ENCODE data around the gene RAB8A.
A peak's percentile ranks its signal among the peaks of the same experiment; 100 is the strongest.

The RAB8A gene

GRCh38 chr19:16111160-16111908 is at the start of gene RAB8A:
Gene RAB8A (plus strand): TSS chr19:16111889. CDS start chr19:16111902, 13 bp downstream.
- DNase-seq, result peak; percentile 99

DNA sequence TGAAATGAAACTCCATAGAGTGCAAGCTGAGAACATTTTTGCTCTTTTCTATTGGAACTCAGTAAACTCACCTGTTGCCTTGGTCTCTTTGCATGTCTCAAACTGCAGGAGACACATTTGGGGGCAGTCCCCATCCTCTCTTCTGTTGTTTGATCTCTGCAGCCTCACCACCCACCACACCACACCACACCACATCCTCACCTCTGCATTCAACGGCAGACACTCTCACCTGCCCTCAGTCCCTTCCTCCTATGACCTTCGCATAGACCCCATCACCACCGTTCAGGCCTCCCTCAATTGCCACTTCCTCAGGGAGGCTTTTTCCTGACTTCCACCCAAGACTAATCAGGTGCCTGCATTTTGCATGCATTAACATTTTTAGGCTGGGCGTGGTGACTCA is 49.7 kb upstream of the RAB8A start:
- DNase-seq, result no peak

- DNase-seq, result peak; percentile 74
Observed at GRCh38 chr19:16062789-16063188, 48.9 kb upstream of the RAB8A start.

- DNase-seq, result no peak
Observed at GRCh38 chr19:16064209-16064889, 47.3 kb upstream of the RAB8A start.

GRCh38 chr19:16066611-16067104 is 45.0 kb upstream of the RAB8A start:
- DNase-seq, result peak; percentile 78

GRCh38 chr19:16067205-16067938 is 44.3 kb upstream of the RAB8A start:
- DNase-seq, result no peak

DNA sequence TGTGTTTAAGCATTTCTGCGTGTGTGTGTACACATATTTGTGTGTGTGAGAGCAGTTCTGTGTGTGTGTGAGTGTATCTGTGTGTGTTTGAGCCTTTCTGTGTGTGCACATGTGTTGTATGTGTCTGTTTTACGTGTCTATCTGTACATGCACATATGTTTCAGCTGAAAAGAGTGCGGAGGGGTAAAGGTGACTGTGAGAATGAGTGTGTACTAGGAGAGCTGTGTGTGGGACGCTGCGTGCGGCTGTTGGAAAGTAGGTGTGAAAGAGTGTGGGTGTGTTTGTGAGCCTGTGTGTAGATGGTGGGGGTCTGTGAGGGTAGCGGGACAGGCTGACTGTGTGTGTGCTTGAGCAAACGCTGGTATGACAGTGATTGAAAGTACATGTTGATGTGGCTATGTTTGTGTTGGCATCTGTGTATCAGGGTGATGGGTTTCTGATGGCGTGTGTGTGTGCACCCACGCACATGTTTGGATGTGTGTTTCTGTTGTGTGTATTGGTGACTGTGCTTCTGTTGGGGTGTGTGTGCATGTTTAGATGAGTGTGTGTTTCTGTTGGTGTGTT is 42.9 kb upstream of the RAB8A start:
- no peak for DNase-seq

DNA sequence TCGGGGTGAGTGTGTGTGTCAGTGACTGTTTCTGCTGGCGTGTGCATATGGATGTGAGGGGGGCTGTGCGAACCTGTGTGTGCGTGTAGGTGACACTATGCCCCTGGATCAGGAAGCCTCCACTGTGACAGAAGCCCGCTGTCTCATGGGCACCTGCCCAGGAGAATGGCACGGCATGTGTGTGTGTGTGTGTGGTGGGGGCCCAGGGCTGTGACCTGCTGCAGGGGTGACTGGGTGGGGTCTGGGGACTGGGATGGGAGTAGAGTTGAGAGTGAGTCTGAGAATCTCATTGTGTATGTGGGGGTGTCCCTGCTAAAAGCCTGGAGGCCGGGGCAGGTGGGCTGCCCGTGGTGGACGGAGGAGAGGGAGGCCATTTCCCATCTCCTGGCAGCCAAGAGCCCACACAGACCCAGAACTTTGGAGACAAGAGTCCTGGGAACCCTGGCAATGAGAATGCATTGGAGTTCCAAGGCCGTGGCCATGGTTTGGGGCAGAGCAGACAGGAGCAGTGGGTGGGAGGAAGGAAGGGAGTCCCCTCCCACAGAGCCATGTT is 41.8 kb upstream of the RAB8A start:
- DNase-seq, result no peak

DNA sequence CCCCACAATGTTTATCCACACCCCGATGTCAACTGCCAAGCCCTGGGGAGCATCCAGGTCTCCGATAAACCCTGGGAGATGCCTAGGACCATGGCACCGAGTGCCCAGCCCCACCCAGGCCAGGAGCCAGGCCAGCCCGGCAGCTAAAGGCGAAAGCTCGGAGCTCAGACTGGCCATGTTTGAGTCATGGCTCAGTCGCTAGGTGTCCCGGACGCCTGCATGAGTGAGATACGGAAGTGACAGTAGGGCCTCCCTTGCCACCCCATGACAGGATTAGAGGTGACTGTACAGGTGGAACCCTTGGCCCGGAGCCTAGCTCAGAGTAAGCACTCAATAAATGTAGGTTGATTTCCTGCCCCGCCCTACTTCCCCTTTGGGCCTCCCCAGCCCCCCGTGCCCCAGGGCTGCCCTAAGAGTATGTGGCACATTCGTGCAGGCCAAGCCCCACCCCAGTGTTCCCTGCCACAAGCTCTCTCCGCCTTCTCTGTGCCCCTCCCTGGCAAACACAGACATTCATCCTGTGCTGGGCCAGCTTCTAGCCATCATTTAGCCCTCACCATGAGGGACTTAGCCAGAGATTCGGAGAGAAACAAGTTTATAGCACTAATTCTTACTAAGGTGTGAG is 41.2 kb upstream of the RAB8A start:
- peak; percentile 94 for DNase-seq

- DNase-seq, result no peak
Observed at GRCh38 chr19:16071072-16071691, 40.5 kb upstream of the RAB8A start.

DNA sequence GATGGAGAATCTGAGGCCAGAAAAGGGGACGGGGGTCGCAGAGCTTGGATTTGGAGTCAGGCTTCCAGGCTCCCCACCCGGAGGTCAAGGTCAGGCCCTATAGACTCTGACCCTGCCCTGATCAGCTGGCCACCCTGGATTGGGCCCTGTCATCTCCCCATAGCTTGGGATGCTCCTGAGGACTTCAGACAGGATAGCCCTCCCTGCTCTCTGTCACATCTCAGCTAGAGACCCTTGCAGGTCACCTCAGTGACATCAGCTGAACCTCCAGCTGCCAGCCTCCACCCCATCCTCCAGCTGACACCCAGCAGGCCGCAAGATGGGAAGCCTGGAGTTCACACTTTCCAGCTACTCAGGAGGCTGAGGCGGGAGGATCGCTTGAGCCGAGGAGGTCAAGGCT is 38.2 kb upstream of the RAB8A start:
- DNase-seq, result no peak

- peak; percentile 48 for DNase-seq
Observed at GRCh38 chr19:16073988-16074387, 37.7 kb upstream of the RAB8A start.

DNA sequence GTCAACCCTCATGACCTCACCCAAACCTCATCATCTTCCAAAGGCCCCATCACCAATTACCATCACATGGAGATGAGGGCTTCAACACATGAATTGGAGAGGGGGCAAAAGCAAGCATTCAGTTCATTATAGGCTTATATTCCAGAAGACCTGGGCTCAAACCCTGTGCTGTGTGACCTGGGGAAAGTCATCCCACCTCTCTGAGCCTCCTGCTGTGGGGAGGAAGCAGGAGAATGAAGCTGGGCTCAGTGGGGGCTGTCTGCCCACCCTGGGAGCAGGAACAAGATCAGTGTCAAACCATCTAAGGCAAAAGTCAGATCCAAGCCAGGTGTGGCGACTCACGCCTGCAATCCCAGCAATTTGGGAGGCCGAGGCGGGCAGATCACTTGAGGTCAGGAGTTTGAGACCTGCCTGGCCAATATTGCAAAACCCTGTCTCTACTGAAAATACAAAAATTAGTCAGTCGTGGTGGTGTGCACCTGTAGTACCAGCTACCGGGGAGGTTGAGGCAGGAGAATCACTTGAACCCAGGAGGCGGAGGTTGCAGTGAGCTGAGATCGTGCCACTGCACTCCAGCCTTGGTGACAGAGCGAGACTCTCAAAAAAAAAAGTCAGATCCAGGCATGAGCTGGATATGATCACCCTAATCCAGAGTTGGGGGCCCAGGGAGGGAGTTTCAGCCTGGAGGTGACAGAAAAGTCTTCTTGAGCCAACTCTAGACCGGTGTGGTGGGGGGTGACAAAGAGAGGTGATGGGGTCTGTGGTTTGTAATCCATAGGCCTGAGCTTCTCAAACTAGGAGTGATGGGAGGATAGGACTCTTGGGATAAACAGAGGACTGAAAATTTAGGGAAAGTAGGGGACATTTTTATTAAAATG is 37.0 kb upstream of the RAB8A start:
- DNase-seq, result no peak

GRCh38 chr19:16075430-16076153 is 36.1 kb upstream of the RAB8A start:
- no peak for DNase-seq

GRCh38 chr19:16076154-16076957 is 35.3 kb upstream of the RAB8A start, which contains the start of gene TPM4:
Gene TPM4 (plus strand): TSS chr19:16076495. CDS start chr19:16076566, 71 bp downstream.
- peak; percentile 91 for DNase-seq

- peak; percentile 26 for DNase-seq
Observed at GRCh38 chr19:16076958-16077611, 34.6 kb upstream of the RAB8A start.

DNA sequence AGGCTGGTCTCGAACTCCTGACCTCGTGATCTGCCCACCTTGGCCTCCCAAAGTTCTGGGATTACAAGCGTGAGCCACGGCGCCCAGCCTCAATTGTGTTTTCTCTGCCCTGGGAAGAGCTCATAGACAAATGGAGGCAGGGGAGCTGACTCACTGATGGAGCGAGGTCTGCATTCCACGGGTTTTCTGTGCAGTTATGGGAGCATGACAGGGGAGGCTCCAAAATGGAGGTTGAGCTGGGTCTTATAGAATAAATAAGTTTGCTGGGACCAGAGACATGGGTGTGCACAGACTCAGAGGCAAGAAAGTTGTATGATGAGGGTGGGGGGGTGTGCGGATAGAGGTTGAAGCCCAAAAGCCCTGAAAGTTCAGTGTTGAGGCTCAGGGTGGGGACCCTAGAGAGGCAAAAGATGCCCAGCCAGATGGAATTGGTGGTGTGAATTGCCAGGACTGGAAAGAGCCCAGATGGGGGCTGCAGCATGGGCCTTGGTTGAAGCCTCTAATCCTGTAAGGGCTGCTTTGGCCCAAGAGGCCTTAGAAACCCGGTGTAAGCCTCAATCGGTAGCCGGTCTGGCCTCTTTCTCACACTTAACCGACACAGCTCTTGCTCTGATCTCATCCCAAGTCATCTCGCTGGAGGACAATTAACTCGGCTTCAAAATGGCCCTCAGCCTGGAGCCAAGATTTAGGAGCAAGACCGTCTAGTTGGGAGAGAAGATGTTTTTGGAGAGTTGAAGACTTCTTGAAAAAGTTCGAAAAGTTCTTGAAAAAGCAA is 33.5 kb upstream of the RAB8A start:
- DNase-seq, result peak; percentile 45
